ENCODE data around the gene ANXA2R.

The ANXA2R gene

GRCh38 chr5:43024217-43024616, 15.9 kb downstream of the ANXA2R start:
- H3K4me3 Mint-ChIP-seq: no peak overlapping the region
- H3K9me3 Mint-ChIP-seq: no peaks in the 10 kb centered on the region
- H3K27ac Mint-ChIP-seq: no peak overlapping the region
- H3K27me3 Mint-ChIP-seq: no peaks in the 10 kb centered on the region
- DNase-seq: no peak
- H3K4me1 Mint-ChIP-seq: peaks cover 32% of the 10 kb centered on the region
- ATAC-seq: no peak

DNA sequence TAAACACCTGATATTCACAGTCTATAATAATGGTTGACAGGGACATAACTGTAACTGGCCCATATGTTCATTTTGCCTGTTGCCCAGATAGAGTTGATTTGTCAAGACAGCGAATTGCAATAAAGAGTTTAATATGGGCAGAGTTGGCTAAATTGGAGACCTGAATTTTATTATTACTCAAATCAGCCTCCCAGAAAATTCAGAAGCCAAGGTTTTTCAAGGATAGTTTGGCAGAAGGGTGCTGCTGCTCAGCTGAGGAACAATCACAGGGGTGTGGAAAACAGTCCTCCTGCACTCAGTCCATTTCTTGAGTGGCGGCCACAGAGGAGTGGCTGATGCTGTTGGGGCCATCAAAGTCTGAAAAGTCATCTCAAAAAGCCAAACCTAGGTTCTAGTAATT, 19.0 kb downstream of the ANXA2R start:
- H3K4me3 Mint-ChIP-seq: peak overlapping the region; percentile 13 to 90

DNA sequence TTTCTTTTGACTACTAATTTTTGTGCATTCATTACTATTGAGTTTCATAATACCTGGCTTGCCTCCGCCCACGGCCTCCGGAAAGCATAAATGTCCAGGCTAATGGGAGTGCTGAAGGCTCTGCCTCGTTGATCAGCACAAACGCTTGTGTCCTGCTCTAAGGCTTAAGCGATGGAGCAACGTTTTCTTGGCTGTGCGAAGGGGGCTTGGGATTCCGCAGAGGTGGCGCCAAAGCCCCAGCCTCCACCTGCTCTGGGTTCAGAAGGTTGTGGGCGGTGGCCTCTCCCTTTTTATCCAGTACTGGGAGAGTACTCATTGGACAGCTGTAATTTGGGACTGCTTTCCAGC, 19.7 kb downstream of the ANXA2R start:
- Mint-ChIP-seq H3K4me1 (peaks cover 27% of the 10 kb centered on the region), H3K9me3 (no peaks in the 10 kb centered on the region), H3K27me3 (no peaks in the 10 kb centered on the region), H3K4me3 (peak overlapping the region; percentile 90 to 95), H3K27ac (peak overlapping the region; percentile 97 to 98)
- ATAC-seq: peak; percentile 2
- peak; percentile 27 to 49 for DNase-seq

More for the DNA sequence above, 19.0 kb downstream of the ANXA2R start:
- DNase-seq: no peak
- no peak for ATAC-seq
- Mint-ChIP-seq H3K27ac (no peak overlapping the region), H3K4me1 (peaks cover 25% of the 10 kb centered on the region), H3K9me3 (no peaks in the 10 kb centered on the region), H3K27me3 (no peaks in the 10 kb centered on the region)

GRCh38 chr5:43019614-43020398, 20.3 kb downstream of the ANXA2R start:
- no peaks in the 10 kb centered on the region for H3K9me3 Mint-ChIP-seq
- H3K4me1 Mint-ChIP-seq: peaks cover 31% of the 10 kb centered on the region
- H3K27me3 Mint-ChIP-seq: no peaks in the 10 kb centered on the region
- peak overlapping the region; percentile 90 to 95 for H3K4me3 Mint-ChIP-seq
- DNase-seq (peak; percentile 81 to 90), ATAC-seq (peak; percentile 80)
- H3K27ac Mint-ChIP-seq: peak overlapping the region; percentile 97 to 98

GRCh38 chr5:43019291-43019613, 20.9 kb downstream of the ANXA2R start:
- Mint-ChIP-seq H3K4me3 (peak overlapping the region; percentile 90 to 95), H3K4me1 (peaks cover 37% of the 10 kb centered on the region), H3K9me3 (no peaks in the 10 kb centered on the region), H3K27ac (peak overlapping the region; percentile 98 to 100), H3K27me3 (no peaks in the 10 kb centered on the region)
- no peak for ATAC-seq
- no peak for DNase-seq

DNA sequence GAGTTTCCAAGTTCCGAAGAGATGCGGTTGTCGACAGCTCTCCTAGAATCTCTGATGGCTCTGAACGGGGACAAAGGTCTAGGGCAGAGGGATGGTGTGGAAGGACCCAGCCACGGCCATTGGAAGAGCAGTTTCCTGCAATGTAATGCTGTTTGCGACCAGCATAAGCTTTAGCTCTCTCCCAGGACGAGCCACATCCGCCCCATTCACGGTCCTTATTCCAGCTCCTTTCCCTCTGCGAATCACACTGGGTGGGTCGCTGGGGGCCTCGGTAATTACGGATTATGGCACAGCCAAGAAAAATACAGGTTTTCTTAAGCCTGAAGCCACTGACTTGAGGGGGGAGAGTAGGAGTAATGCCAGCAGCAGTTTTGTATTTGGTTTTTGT, 22.7 kb downstream of the ANXA2R start:
- Mint-ChIP-seq H3K4me3 (peak overlapping the region; percentile 90 to 95), H3K4me1 (peaks cover 41% of the 10 kb centered on the region)
- ATAC-seq: peak; percentile 38

GRCh38 chr5:43016217-43016779, 23.8 kb downstream of the ANXA2R start:
- peak overlapping the region; percentile 90 to 95 for H3K4me3 Mint-ChIP-seq
- H3K27me3 Mint-ChIP-seq: no peaks in the 10 kb centered on the region
- peak overlapping the region; percentile 47 to 74 for H3K27ac Mint-ChIP-seq
- H3K4me1 Mint-ChIP-seq: peaks cover 40% of the 10 kb centered on the region
- DNase-seq (no peak), ATAC-seq (no peak)
- no peaks in the 10 kb centered on the region for H3K9me3 Mint-ChIP-seq

More for the DNA sequence above, 22.7 kb downstream of the ANXA2R start:
- peak in 1 of 2 donors; percentile 39 for DNase-seq
- Mint-ChIP-seq H3K27ac (peak overlapping the region; percentile 94 to 100), H3K27me3 (no peaks in the 10 kb centered on the region), H3K9me3 (no peaks in the 10 kb centered on the region)

- H3K9me3 Mint-ChIP-seq: no peaks in the 10 kb centered on the region
- no peak overlapping the region for H3K27ac Mint-ChIP-seq
- DNase-seq (no peak), ATAC-seq (no peak)
- H3K27me3 Mint-ChIP-seq: no peaks in the 10 kb centered on the region
- peaks cover 51% of the 10 kb centered on the region for H3K4me1 Mint-ChIP-seq
- H3K4me3 Mint-ChIP-seq: no peak overlapping the region
Measured at GRCh38 chr5:43014522-43014921, 25.6 kb downstream of the ANXA2R start.

DNA sequence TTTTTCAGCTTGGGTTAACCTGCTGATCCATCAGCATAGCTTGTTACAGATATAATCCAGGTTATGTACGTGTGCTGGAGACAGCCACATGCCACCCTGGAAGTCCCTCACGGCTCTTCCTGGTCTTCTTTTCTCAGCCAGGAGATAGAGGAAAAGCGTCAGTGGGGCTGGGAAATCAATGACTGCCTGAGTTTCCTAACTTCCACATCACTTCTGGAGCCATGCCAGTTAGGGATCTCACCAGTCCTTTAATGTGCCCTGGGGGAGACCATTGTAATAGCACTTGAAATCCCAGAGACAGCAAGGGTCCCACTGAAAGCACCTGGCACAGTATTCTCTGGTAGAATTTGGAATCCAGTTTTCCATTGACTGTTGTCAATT, 29.2 kb downstream of the ANXA2R start:
- DNase-seq (no peak), ATAC-seq (no peak)
- H3K4me1 Mint-ChIP-seq: peaks cover 49% of the 10 kb centered on the region
- H3K4me3 Mint-ChIP-seq: peak overlapping the region; percentile 90 to 95
- H3K27ac Mint-ChIP-seq: peak overlapping the region; percentile 17 to 59
- H3K9me3 Mint-ChIP-seq: no peaks in the 10 kb centered on the region
- no peaks in the 10 kb centered on the region for H3K27me3 Mint-ChIP-seq

GRCh38 chr5:43008363-43009153, 31.6 kb downstream of the ANXA2R start:
- DNase-seq: peak; percentile 93 to 95
- Mint-ChIP-seq H3K27me3 (no peaks in the 10 kb centered on the region), H3K9me3 (no peaks in the 10 kb centered on the region), H3K27ac (peak overlapping the region; percentile 93 to 96), H3K4me3 (peak overlapping the region; percentile 90 to 95), H3K4me1 (peaks cover 28% of the 10 kb centered on the region)
- peak; percentile 79 for ATAC-seq

DNA sequence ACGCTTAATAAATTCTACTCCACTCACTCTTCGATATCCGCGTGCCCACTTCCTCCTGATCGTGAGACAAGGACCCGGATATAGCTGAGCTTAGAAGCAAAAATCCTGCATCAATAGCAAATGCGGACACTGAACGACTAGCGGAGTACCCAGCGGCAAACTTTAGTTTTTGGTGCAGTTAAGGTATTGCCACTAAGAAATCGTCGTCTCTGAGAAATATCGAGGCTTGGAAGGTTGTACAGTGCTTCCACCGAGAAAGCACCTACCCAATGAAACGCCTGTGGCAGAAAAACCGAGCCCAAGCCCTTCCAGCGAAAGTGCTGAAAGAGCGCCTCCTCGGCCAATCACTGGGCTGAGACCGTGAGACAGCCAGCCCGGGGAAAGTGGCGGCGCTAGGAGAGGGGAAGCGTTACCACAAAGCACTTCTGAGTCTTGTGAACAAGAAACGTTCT, 32.2 kb downstream of the ANXA2R start:
- peak; percentile 86 to 90 for DNase-seq

GRCh38 chr5:43007246-43007910, 32.7 kb downstream of the ANXA2R start:
- H3K4me1 Mint-ChIP-seq: peaks cover 28% of the 10 kb centered on the region
- H3K27me3 Mint-ChIP-seq: no peaks in the 10 kb centered on the region
- DNase-seq (peak; percentile 81 to 82), ATAC-seq (peak; percentile 36)
- peak overlapping the region; percentile 93 to 94 for H3K27ac Mint-ChIP-seq
- H3K9me3 Mint-ChIP-seq: no peaks in the 10 kb centered on the region
- H3K4me3 Mint-ChIP-seq: peak overlapping the region; percentile 90 to 95

More for the DNA sequence above, 32.2 kb downstream of the ANXA2R start:
- peaks cover 28% of the 10 kb centered on the region for H3K4me1 Mint-ChIP-seq
- H3K4me3 Mint-ChIP-seq: peak overlapping the region; percentile 90 to 95
- H3K27me3 Mint-ChIP-seq: no peaks in the 10 kb centered on the region
- peak; percentile 84 for ATAC-seq
- no peaks in the 10 kb centered on the region for H3K9me3 Mint-ChIP-seq
- H3K27ac Mint-ChIP-seq: peak overlapping the region; percentile 93 to 94

DNA sequence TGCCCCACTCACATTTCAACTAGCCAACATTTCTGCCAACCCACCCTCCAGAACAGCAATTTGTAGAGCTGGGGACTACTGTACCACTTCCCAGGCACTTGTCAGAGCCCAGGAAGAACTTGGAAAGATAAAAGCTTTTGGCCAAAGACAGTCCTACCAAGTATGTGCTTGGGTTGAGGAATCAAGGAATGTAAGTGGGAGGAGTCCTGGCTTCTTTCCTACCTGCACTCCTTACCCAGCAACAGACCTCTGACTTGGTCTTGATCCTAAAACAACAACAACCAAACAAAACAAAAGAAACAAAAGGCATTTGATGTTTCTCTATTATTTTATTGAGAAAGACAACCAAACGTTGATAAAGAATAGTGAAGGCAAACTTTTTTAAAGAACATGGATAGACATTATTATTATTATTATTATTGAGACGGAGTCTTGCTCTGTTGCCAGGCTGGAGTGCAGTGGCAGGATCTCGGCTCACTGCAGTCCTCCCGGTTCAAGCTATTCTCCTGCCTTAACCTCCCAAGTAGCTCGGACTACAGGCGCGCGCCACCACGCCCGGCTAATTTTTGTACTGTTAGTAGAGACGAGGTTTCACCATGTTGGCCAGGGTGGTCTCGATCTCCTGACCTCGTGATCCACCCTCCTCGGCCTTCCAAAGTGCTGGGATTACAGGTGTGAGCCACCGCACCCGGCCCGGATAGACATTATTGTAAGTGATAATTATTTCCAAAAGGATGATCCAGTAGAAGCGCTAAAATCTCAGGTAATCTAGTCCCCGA, 33.5 kb downstream of the ANXA2R start:
- ATAC-seq (no peak), DNase-seq (no peak)
- Mint-ChIP-seq H3K4me1 (peaks cover 28% of the 10 kb centered on the region), H3K27ac (peak overlapping the region in 1 of 2 donors; percentile 61), H3K27me3 (peaks cover under 1% of the 10 kb centered on the region), H3K4me3 (peak overlapping the region; percentile 90 to 95), H3K9me3 (no peaks in the 10 kb centered on the region)

DNA sequence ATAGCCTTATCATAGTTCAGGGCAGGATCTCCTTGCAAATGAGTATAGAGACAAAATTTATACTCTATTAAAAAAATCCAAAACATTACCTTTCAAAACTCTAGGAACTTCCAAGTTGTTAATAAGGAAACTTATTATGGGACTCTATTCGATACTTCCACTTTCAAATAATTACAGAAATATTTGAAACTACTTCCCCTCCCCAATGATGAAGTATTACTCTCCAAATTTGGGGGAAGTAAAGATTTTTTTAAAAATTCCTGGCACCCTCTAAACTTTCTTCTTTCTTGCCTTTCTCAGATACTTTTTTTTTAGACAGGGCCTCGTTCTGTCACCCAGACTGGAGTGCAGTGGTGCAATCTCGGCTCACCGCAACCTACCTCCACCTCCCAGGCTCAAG, 35.1 kb downstream of the ANXA2R start:
- DNase-seq: no peak
- ATAC-seq: no peak
- no peaks in the 10 kb centered on the region for H3K9me3 Mint-ChIP-seq
- no peak overlapping the region for H3K27ac Mint-ChIP-seq
- peaks cover 17% of the 10 kb centered on the region for H3K27me3 Mint-ChIP-seq
- H3K4me3 Mint-ChIP-seq: no peak overlapping the region
- H3K4me1 Mint-ChIP-seq: peaks cover 33% of the 10 kb centered on the region

- DNase-seq (no peak), ATAC-seq (no peak)
- Mint-ChIP-seq H3K27me3 (peaks cover 20% of the 10 kb centered on the region), H3K4me1 (peaks cover 23% of the 10 kb centered on the region), H3K9me3 (no peaks in the 10 kb centered on the region), H3K4me3 (no peak overlapping the region), H3K27ac (no peak overlapping the region)
Measured at GRCh38 chr5:43001748-43002147, 38.4 kb downstream of the ANXA2R start.

All from stimulated activated naive CD8-positive, alpha-beta T cell treated with anti-CD3 and anti-CD28 coated beads, Interleukin-15, amount 100 ng/mL, for 72 hours (primary cell).